ES-I3 (cell line): Measurements from ENCODE around the gene UPP1.

Experiments
- H3K36me3 ChIP-seq: 2 replicates; pipeline ENCODE4 v1.6.1; 2013; ENCODE audit warnings: mild to moderate bottlenecking, low read length, control low read depth, moderate library complexity; ENCODE audit not compliant: insufficient read depth
- H3K4me1 ChIP-seq: 2 replicates; pipeline ENCODE4 v1.6.1; 2013; ENCODE audit warnings: mild to moderate bottlenecking, control low read depth, low read length; ENCODE audit not compliant: insufficient read depth
- H3K9ac ChIP-seq: 2 replicates; pipeline ENCODE4 v1.6.1; 2013; ENCODE audit warnings: low read depth, mild to moderate bottlenecking, low read length, moderate library complexity
- H3K9me3 ChIP-seq: 2 replicates; pipeline ENCODE4 v1.6.1; 2013; ENCODE audit warnings: mild to moderate bottlenecking, low read length, moderate library complexity; ENCODE audit not compliant: control insufficient read depth, insufficient read depth

UPP1 gene

GRCh38 chr7:48094861-48095293, 5.8 kb downstream of the UPP1 start:
- no peaks in the 10 kb centered on the region for H3K9me3 ChIP-seq
- no peak overlapping the region for H3K9ac ChIP-seq
- H3K4me1 ChIP-seq = peaks cover 20% of the 10 kb centered on the region
- peaks cover 84% of the 10 kb centered on the region for H3K36me3 ChIP-seq

GRCh38 chr7:48096273-48096672, 7.2 kb downstream of the UPP1 start:
- H3K36me3 ChIP-seq = peaks cover 78% of the 10 kb centered on the region
- no peaks in the 10 kb centered on the region for H3K9me3 ChIP-seq
- no peak overlapping the region for H3K9ac ChIP-seq
- peaks cover 20% of the 10 kb centered on the region for H3K4me1 ChIP-seq

GRCh38 chr7:48097521-48098231, 8.6 kb downstream of the UPP1 start:
- Histone ChIP-seq H3K9ac (no peak overlapping the region; the same call in 1 of the 2 replicates), H3K9me3 (no peaks in the 10 kb centered on the region), H3K4me1 (peaks cover 9% of the 10 kb centered on the region), H3K36me3 (peaks cover 78% of the 10 kb centered on the region)

- Histone ChIP-seq H3K9ac (no peak overlapping the region), H3K4me1 (peaks cover 3% of the 10 kb centered on the region), H3K9me3 (no peaks in the 10 kb centered on the region), H3K36me3 (peaks cover 79% of the 10 kb centered on the region)
Observed at GRCh38 chr7:48098846-48099245, 9.8 kb downstream of the UPP1 start.

GRCh38 chr7:48099781-48100180, 10.7 kb downstream of the UPP1 start:
- Histone ChIP-seq H3K9ac (no peak overlapping the region), H3K4me1 (peaks cover 3% of the 10 kb centered on the region), H3K36me3 (peaks cover 80% of the 10 kb centered on the region), H3K9me3 (no peaks in the 10 kb centered on the region)

- Histone ChIP-seq H3K36me3 (peaks cover 83% of the 10 kb centered on the region), H3K9me3 (no peaks in the 10 kb centered on the region), H3K4me1 (peaks cover 3% of the 10 kb centered on the region), H3K9ac (no peak overlapping the region)
Observed at GRCh38 chr7:48101352-48101751, 12.3 kb downstream of the UPP1 start.

GRCh38 chr7:48101968-48102367, 12.9 kb downstream of the UPP1 start:
- Histone ChIP-seq H3K9me3 (no peaks in the 10 kb centered on the region), H3K9ac (no peak overlapping the region), H3K4me1 (peaks cover 3% of the 10 kb centered on the region), H3K36me3 (peaks cover 85% of the 10 kb centered on the region)

- peaks cover under 1% of the 10 kb centered on the region for H3K4me1 ChIP-seq
- no peaks in the 10 kb centered on the region for H3K9me3 ChIP-seq
- peaks cover 86% of the 10 kb centered on the region for H3K36me3 ChIP-seq
- no peak overlapping the region for H3K9ac ChIP-seq
Observed at GRCh38 chr7:48102530-48102929, 13.5 kb downstream of the UPP1 start.

- Histone ChIP-seq H3K4me1 (no peaks in the 10 kb centered on the region), H3K9ac (no peak overlapping the region), H3K36me3 (peaks cover 67% of the 10 kb centered on the region), H3K9me3 (no peaks in the 10 kb centered on the region)
Observed at GRCh38 chr7:48105045-48105444, 16.0 kb downstream of the UPP1 start.

- Histone ChIP-seq H3K9me3 (no peaks in the 10 kb centered on the region), H3K4me1 (0 out of 2 replicates have a peak, but pooled peaks cover 2% of the 10 kb centered on the region), H3K36me3 (peaks cover 55% of the 10 kb centered on the region), H3K9ac (no peak overlapping the region)
Observed at GRCh38 chr7:48106906-48107659, 18.0 kb downstream of the UPP1 start.

GRCh38 chr7:48107926-48108472, 18.9 kb downstream of the UPP1 start:
- H3K9ac ChIP-seq = no peak overlapping the region
- 0 out of 2 replicates have a peak, but pooled peaks cover 2% of the 10 kb centered on the region for H3K4me1 ChIP-seq
- H3K9me3 ChIP-seq = no peaks in the 10 kb centered on the region
- peaks cover 46% of the 10 kb centered on the region for H3K36me3 ChIP-seq

- Histone ChIP-seq H3K9ac (no peak overlapping the region), H3K9me3 (no peaks in the 10 kb centered on the region), H3K36me3 (peaks cover 35% of the 10 kb centered on the region), H3K4me1 (0 out of 2 replicates have a peak, but pooled peaks cover 2% of the 10 kb centered on the region)
Observed at GRCh38 chr7:48108959-48109847, 20.1 kb downstream of the UPP1 start.

GRCh38 chr7:48109848-48110663, 21.0 kb downstream of the UPP1 start:
- no peaks in the 10 kb centered on the region for H3K9me3 ChIP-seq
- no peak overlapping the region for H3K9ac ChIP-seq
- H3K36me3 ChIP-seq = peaks cover 26% of the 10 kb centered on the region
- 0 out of 2 replicates have a peak, but pooled peaks cover 2% of the 10 kb centered on the region for H3K4me1 ChIP-seq
